HFFc6 (cell line): ENCODE data around the gene C16orf87. TPM values are rescaled to one million over a fixed set of nuclear protein-coding genes. Genes with fewer than 3 reads are reported as not detected.
A peak's percentile ranks its signal among the peaks of the same experiment; 100 is the strongest.

Source experiments
- DNase-seq: peaks from one replicate; pipeline ENCODE4 v3.0.0-alpha.2; 2018
- H3K27ac Mint-ChIP-seq: 2 replicates; pipeline ENCODE4 v1.8.0; 2020; ENCODE audit warnings: mild to moderate bottlenecking, mixed read lengths
- H3K27me3 Mint-ChIP-seq: 2 replicates; pipeline ENCODE4 v1.8.0; 2021; ENCODE audit warnings: mild to moderate bottlenecking, moderate library complexity, mixed read lengths; ENCODE audit not compliant: insufficient read depth
- H3K36me3 Mint-ChIP-seq: 2 replicates; pipeline ENCODE4 v1.8.0; 2021; ENCODE audit warnings: low read depth, mixed read lengths
- H3K4me1 Mint-ChIP-seq: 2 replicates; pipeline ENCODE4 v1.8.0; 2020; ENCODE audit warnings: low read depth, mixed read lengths
- H3K4me3 Mint-ChIP-seq: 2 replicates; pipeline ENCODE4 v1.8.0; 2020; ENCODE audit warnings: mild to moderate bottlenecking, moderate library complexity, mixed read lengths
- H3K9me3 Mint-ChIP-seq: 2 replicates; pipeline ENCODE4 v1.8.0; 2020; ENCODE audit warnings: mild to moderate bottlenecking, mixed read lengths
- total RNA-seq, 6 experiments: library from RNA; stranded (reverse); fragmentation: NEBNext Ultra II Directional; extraction: Animal tissue kit (Norgen Biotek cat#: 25700); gene quantifications; 2 replicates in 1 of 6; 3 replicates in 5 of 6; pipeline ENCODE4 v1.2.3, GENCODE V29; 2021
- TF ChIP-seq, protein P1 (sequence below): fragments of 200-600 bp; sonication (generic); IDR thresholded peaks from 2 replicates; pipeline ENCODE4 v1.5.0; 2021; ENCODE audit warnings: antibody characterized with exemption, mild to moderate bottlenecking

C16orf87 gene
- total RNA-seq, 6 experiments from 2014 or later = 14.6 to 17.5 (median 15.4) TPM

DNA sequence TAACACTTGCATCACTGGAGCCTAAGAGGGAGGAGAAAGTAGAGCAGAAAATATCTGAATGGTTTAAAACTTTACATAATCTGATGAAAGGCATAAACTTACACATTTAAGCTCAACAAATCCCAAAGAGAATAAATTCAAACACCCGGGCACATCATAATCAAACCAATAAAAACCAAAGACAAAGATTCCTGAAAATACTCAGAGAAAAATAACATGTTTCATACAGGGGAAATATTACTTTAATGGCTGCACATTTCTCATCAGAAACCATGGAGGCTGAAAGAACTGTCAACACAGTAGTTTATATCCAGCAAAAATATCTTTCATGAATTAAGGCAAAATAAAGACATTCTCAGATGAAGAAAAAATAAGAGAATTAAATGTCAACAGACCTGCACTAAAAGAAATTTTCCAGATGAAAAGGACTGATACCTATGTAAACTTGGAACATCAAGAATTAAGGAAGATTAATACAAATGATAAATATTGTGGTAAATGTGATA is 34.2 kb downstream of the C16orf87 start:
- H3K4me3 Mint-ChIP-seq = no peak overlapping the region
- no peak for DNase-seq
- TF ChIP-seq, protein P1, sequence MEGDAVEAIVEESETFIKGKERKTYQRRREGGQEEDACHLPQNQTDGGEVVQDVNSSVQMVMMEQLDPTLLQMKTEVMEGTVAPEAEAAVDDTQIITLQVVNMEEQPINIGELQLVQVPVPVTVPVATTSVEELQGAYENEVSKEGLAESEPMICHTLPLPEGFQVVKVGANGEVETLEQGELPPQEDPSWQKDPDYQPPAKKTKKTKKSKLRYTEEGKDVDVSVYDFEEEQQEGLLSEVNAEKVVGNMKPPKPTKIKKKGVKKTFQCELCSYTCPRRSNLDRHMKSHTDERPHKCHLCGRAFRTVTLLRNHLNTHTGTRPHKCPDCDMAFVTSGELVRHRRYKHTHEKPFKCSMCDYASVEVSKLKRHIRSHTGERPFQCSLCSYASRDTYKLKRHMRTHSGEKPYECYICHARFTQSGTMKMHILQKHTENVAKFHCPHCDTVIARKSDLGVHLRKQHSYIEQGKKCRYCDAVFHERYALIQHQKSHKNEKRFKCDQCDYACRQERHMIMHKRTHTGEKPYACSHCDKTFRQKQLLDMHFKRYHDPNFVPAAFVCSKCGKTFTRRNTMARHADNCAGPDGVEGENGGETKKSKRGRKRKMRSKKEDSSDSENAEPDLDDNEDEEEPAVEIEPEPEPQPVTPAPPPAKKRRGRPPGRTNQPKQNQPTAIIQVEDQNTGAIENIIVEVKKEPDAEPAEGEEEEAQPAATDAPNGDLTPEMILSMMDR = no peak
- H3K4me1 Mint-ChIP-seq = peaks cover 6% of the 10 kb centered on the region
- H3K27me3 Mint-ChIP-seq = 0 out of 2 replicates have a peak, but pooled peaks cover 2% of the 10 kb centered on the region
- no peak overlapping the region for H3K27ac Mint-ChIP-seq
- H3K9me3 Mint-ChIP-seq = peaks cover 22% of the 10 kb centered on the region
- H3K36me3 Mint-ChIP-seq = peaks cover 51% of the 10 kb centered on the region

DNA sequence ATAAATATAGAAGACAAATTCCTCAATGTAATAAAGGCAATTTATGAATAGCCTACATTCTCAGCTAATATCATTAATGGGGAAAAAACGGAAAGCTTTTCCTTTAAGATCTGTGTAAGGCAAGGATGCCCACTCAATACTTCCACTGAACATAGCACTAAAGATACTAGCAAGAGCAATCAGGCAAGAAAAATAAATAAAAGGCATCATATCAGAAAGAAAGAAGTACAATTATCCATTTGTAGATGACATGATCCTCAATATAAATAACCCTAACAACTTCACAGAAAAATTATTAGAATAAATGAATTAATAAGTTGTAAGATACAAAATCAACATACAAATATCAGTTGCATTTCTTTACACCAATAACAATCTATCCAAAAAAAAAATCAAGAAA is 37.1 kb downstream of the C16orf87 start:
- Mint-ChIP-seq H3K27me3 (peaks cover 4% of the 10 kb centered on the region; the same call in 1 of the 2 replicates), H3K4me3 (no peak overlapping the region), H3K27ac (no peak overlapping the region), H3K9me3 (peaks cover 22% of the 10 kb centered on the region), H3K4me1 (peaks cover 11% of the 10 kb centered on the region), H3K36me3 (peaks cover 54% of the 10 kb centered on the region)
- TF ChIP-seq, protein P1 = no peak
- DNase-seq = no peak

DNA sequence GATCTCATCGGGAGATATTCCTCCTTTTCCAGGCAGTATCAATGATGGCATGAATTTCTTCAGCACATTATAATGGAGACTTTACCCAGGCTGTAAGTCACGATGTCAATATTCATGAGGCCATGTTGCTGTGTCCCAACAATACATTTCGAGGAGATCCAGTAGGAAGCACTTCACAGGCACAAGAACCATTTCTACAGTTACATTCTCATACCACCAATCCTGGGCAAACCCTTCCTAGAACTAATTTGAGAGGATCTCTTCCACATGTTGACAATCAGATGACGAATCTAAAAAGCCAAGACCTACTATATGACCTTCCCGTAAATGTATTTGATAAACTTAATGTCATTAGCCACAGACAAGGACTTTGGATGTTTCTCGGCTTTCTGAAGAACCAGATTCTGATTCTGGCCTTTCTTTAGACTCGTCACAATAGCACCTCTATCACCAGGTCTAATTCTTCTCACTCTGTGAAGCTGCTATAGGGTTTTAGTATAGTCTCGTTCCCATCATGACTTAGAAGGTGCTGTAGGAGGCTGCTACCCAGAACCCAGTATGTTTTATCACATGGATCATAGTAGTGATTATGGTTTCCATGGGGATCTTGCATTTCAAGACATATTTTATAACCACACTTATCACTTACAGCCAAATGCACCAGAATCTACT is 40.2 kb downstream of the C16orf87 start:
- peaks cover 6% of the 10 kb centered on the region for H3K27me3 Mint-ChIP-seq
- H3K27ac Mint-ChIP-seq = peak overlapping the region; percentile 93
- peaks cover 45% of the 10 kb centered on the region for H3K36me3 Mint-ChIP-seq
- H3K4me3 Mint-ChIP-seq = peak overlapping the region; percentile 88
- peaks cover 17% of the 10 kb centered on the region for H3K4me1 Mint-ChIP-seq
- H3K9me3 Mint-ChIP-seq = peaks cover 17% of the 10 kb centered on the region
- no peak for DNase-seq
- TF ChIP-seq, protein P1 = no peak

DNA sequence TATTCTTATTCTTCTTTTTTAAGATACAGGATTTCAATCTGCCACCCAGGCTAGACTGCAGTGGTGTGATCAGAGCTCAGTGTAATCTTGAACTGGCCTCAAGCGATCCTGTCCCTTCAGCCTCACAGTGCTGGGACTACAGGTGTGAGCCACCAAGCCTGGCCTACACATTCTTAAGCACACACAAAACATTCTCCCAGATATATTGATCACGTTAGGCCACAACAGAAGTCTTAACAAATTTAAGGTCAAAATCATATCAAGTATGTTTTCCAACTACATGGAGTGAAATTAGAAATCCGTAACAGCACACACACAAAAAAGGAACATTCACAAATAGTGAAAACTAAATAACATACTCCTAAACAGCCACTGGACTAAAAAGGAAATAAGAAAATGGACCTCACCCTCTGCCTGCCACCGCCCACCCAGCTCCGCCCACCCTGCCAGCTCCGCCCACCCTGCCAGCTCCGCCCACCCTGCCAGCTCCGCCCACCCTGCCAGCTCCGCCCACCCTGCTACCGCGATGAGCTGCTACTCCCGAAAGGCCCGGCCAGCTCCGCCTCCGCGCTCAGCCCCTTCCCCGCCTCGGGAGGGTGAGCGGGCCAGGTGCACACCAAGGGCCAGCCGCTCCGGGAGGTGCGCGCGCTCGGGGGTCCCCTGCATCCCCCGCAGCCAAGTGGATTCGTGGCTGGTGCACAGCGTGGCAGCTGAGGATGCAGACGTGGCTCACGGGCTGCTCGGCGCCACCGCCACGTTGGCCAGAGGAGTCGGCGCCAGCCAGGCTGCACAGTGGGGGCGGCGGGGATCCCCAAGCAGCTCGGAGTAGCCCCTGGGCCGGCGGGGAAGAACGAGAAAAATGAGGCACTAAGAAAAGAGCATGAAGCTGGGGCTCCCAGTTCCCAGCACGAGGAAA is 41.2 kb downstream of the C16orf87 start:
- Mint-ChIP-seq H3K36me3 (peaks cover 36% of the 10 kb centered on the region), H3K27ac (peak overlapping the region; percentile 93), H3K4me1 (peaks cover 17% of the 10 kb centered on the region), H3K4me3 (peak overlapping the region; percentile 88), H3K27me3 (peaks cover 7% of the 10 kb centered on the region), H3K9me3 (peaks cover 13% of the 10 kb centered on the region)
- peak; percentile 47 for DNase-seq
- TF ChIP-seq, protein P1 = no peak

DNA sequence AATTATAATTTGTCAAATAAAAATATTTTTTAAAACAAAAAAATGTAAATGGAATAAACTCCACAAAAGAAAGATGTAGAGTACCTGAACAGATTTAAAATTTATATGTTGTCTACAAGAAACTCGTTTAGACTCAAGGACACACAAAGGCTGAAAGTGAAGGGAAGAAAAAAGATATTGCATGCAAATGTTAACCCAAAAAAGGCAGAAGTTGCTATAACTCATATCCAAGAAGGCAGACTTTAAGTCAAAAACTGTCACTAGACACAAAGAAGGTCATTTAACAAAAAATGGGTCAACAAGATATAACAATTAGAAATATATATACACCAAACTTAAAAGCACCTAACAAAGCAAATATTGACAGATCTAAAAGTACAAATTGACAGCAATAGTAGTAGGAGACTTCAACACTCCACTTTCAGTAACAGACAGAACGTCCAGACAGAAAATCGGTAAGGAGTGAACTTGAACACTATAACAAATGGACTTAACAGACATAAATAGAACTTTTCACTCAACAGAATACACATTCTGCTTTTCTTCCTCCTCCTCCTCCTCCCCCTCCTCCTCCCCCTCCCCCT is 42.0 kb downstream of the C16orf87 start:
- Mint-ChIP-seq H3K4me1 (peaks cover 19% of the 10 kb centered on the region), H3K36me3 (peaks cover 30% of the 10 kb centered on the region), H3K4me3 (no peak overlapping the region), H3K27ac (no peak overlapping the region), H3K27me3 (peaks cover 7% of the 10 kb centered on the region), H3K9me3 (peaks cover 6% of the 10 kb centered on the region)
- TF ChIP-seq, protein P1 = no peak
- DNase-seq = no peak
